ENCODE data around the gene MYO10.
"Not testable (repeated sequence)": the region's sequence is repeated elsewhere in the genome, so short reads cannot be mapped to it uniquely, and the experiment has no call there.

DNA sequence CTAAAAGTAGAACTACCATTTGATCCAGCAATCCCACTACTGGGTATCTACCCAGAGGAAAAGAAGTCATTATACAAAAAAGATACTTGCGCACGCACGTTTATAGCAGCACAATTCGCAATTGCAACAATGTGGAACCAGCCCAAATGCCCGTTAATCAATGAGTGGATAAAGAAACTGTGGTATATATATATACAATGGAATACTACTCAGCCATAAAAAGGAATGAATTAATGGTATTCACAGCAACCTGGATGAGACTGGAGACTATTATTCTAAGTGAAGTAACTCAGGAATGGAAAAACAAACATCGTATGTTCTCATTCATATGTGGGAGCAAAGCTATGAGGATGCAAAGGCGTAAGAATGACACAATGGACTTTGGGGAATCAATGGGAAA, 104.8 kb downstream of the MYO10 start:
- not testable (repeated sequence) for TF ChIP-seq CTCF (conservative IDR thresholded peaks at IDR 0.05; ENCODE audit: low read depth in 2 of 2); POLR2AphosphoS5 (IDR thresholded peaks at IDR 0.05; ENCODE audit: low read depth); EZH2 (IDR thresholded peaks at IDR 0.05; ENCODE audit: low read depth, unreplicated experiment); CREB1 (CRISPR knock-in tag; IDR thresholded peaks at IDR 0.05; ENCODE audit: low read depth); ZNF331 (CRISPR knock-in tag; IDR thresholded peaks at IDR 0.05; ENCODE audit: low read depth); JUNB (IDR thresholded peaks at IDR 0.05; ENCODE audit: unreplicated experiment); STAT1 (IDR thresholded peaks at IDR 0.05; ENCODE audit: unreplicated experiment); EZH2phosphoT487 (IDR thresholded peaks at IDR 0.05; ENCODE audit: unreplicated experiment)
- TF ChIP-seq, protein P1, sequence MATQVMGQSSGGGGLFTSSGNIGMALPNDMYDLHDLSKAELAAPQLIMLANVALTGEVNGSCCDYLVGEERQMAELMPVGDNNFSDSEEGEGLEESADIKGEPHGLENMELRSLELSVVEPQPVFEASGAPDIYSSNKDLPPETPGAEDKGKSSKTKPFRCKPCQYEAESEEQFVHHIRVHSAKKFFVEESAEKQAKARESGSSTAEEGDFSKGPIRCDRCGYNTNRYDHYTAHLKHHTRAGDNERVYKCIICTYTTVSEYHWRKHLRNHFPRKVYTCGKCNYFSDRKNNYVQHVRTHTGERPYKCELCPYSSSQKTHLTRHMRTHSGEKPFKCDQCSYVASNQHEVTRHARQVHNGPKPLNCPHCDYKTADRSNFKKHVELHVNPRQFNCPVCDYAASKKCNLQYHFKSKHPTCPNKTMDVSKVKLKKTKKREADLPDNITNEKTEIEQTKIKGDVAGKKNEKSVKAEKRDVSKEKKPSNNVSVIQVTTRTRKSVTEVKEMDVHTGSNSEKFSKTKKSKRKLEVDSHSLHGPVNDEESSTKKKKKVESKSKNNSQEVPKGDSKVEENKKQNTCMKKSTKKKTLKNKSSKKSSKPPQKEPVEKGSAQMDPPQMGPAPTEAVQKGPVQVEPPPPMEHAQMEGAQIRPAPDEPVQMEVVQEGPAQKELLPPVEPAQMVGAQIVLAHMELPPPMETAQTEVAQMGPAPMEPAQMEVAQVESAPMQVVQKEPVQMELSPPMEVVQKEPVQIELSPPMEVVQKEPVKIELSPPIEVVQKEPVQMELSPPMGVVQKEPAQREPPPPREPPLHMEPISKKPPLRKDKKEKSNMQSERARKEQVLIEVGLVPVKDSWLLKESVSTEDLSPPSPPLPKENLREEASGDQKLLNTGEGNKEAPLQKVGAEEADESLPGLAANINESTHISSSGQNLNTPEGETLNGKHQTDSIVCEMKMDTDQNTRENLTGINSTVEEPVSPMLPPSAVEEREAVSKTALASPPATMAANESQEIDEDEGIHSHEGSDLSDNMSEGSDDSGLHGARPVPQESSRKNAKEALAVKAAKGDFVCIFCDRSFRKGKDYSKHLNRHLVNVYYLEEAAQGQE (IDR thresholded peaks at IDR 0.05; ENCODE audit: unreplicated experiment), result not testable (repeated sequence)
- TF ChIP-seq, protein P2, sequence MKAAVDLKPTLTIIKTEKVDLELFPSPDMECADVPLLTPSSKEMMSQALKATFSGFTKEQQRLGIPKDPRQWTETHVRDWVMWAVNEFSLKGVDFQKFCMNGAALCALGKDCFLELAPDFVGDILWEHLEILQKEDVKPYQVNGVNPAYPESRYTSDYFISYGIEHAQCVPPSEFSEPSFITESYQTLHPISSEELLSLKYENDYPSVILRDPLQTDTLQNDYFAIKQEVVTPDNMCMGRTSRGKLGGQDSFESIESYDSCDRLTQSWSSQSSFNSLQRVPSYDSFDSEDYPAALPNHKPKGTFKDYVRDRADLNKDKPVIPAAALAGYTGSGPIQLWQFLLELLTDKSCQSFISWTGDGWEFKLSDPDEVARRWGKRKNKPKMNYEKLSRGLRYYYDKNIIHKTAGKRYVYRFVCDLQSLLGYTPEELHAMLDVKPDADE (IDR thresholded peaks at IDR 0.05), result not testable (repeated sequence)

All from GM23338 (cell line).